Gastrocnemius medialis (tissue), 4 donors: Measurements from ENCODE around the gene GFRA1. TPM values are rescaled to one million over a fixed set of nuclear protein-coding genes. Genes with fewer than 3 reads are reported as not detected.

Experiments used
- ATAC-seq, 2 donors: fragments of 150-250 bp; one replicate each; pipeline ENCODE4 v1.9.1; 2016
- DNase-seq, 2 donors: peaks; one replicate each; pipeline ENCODE4 v3.0.0-alpha.2; 2019
- H3K27ac ChIP-seq, 4 donors: fragments of 200-600 bp; sonication (generic); 1 replicate in 1 of 4; 2 replicates in 3 of 4; pipeline ENCODE4 v1.5.1; 2016 to 2018; ENCODE audit warnings: mild to moderate bottlenecking in 2 of 4, moderate library complexity in 1 of 4
- H3K27me3 ChIP-seq, 3 donors: fragments of 200-600 bp; sonication (generic) in 2 of 3; 1 replicate in 1 of 3; 2 replicates in 2 of 3; pipeline versions ENCODE4 v1.5.1 to v1.6.0; 2016 to 2019; ENCODE audit warnings: mild to moderate bottlenecking in 1 of 3, moderate library complexity in 1 of 3
- H3K36me3 ChIP-seq, 2 donors: fragments of 200-600 bp; sonication (generic) in 1 of 2; one replicate each; pipeline ENCODE4 v1.5.1; 2017 to 2018
- H3K4me1 ChIP-seq, 2 donors: fragments of 200-600 bp; sonication (generic) in 1 of 2; one replicate each; pipeline ENCODE4 v1.5.1; 2016 to 2017; ENCODE audit warnings: mild to moderate bottlenecking in 2 of 2
- H3K4me3 ChIP-seq, 4 donors: fragments of 200-600 bp; sonication (generic) in 3 of 4; 1 replicate in 1 of 4; 2 replicates in 3 of 4; pipeline ENCODE4 v1.5.1; 2016 to 2019; ENCODE audit warnings: mild to moderate bottlenecking in 2 of 4
- H3K9me3 ChIP-seq, 3 donors: fragments of 200-600 bp; sonication (generic) in 2 of 3; 1 replicate in 1 of 3; 2 replicates in 2 of 3; pipeline ENCODE4 v1.5.1; 2016 to 2019
- POLR2A ChIP-seq, 2 donors: fragments of 450-650 bp; IDR thresholded peaks; one replicate each; pipeline ENCODE4 v1.6.1; 2017; ENCODE audit warnings: antibody characterized with exemption in 2 of 2, mild to moderate bottlenecking in 2 of 2, moderate library complexity in 2 of 2
- in situ Hi-C, 4 donors: fragments of 200-750 bp; cut with MboI; loops; one replicate each; pipeline versions ENCODE4 v1.15.0 to v1.8.0; 2017; ENCODE audit warnings: low sequenced_read_pairs in 4 of 4
- intact Hi-C: fragments of 100-400 bp; cut with DNase I; formaldehyde crosslinking; loops from one replicate; pipeline ENCODE4 v1.15.1; 2023; ENCODE audit warnings: low total_unique reads
- total RNA-seq, 4 donors: library from RNA; depleted of rRNA; stranded (reverse); fragments of >200 nt; gene quantifications; one replicate each; pipeline versions ENCODE4 v1.1.0 to v1.2.3, GENCODE V29; 2016
- TF ChIP-seq, protein P1 (sequence below), 5 experiments: fragments of 450-650 bp in 3 of 5; fragments of 200-600 bp in 2 of 5; sonication (generic) in 2 of 5; IDR thresholded peaks in 4 of 5; conservative IDR thresholded peaks in 1 of 5; 1 replicate in 4 of 5; 2 replicates in 1 of 5; pipeline ENCODE4 v1.5.1; 2016 to 2019; ENCODE audit warnings: antibody characterized with exemption in 5 of 5, mild to moderate bottlenecking in 3 of 5, moderate library complexity in 3 of 5

Gene GFRA1
- total RNA-seq, 4 donors from 2014 or later, result 21.2 to 34.2 (median 25.2) TPM

DNA sequence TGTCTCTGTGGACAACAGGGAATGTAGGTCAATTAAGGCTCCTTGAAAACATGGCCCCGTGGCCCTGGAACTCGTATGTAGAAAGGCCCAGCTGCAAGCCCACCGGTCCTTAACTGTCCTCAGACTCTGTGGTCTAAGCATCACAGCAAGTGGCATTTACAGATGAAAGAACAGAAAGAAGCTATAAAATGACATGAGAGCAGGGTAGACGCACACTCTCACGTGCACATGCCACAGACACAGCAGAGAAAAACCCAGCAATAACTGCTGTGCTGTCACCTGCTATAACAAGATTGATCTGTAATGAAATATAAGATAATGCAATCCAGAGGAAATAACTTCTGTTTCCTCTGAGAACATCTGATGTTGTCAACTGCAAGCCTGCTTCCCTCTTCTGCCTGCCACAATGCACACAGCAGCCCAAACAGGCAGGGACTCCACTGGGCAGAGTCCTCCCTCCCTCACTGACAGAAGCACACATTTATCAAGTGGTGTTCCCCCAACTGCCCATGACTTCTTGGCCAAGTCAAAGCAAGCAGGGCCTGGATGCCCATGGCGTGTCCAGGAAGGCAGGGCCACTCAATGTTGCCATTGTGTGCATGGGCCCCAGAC, 63.9 kb downstream of the GFRA1 start:
- in situ Hi-C loops, result no loop called here
- no peaks in the 10 kb centered on the region for H3K9me3 ChIP-seq
- H3K36me3 ChIP-seq, result no peaks in the 10 kb centered on the region
- no peak overlapping the region for H3K27ac ChIP-seq
- H3K27me3 ChIP-seq, result no peaks in the 10 kb centered on the region
- TF ChIP-seq POLR2A (IDR thresholded peaks at IDR 0.05), result no peak
- TF ChIP-seq, protein P1, sequence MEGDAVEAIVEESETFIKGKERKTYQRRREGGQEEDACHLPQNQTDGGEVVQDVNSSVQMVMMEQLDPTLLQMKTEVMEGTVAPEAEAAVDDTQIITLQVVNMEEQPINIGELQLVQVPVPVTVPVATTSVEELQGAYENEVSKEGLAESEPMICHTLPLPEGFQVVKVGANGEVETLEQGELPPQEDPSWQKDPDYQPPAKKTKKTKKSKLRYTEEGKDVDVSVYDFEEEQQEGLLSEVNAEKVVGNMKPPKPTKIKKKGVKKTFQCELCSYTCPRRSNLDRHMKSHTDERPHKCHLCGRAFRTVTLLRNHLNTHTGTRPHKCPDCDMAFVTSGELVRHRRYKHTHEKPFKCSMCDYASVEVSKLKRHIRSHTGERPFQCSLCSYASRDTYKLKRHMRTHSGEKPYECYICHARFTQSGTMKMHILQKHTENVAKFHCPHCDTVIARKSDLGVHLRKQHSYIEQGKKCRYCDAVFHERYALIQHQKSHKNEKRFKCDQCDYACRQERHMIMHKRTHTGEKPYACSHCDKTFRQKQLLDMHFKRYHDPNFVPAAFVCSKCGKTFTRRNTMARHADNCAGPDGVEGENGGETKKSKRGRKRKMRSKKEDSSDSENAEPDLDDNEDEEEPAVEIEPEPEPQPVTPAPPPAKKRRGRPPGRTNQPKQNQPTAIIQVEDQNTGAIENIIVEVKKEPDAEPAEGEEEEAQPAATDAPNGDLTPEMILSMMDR (IDR thresholded peaks at IDR 0.05 in 4 of 5, conservative IDR thresholded peaks at IDR 0.05 in 1 of 5), result no peak
- no peaks in the 10 kb centered on the region for H3K4me1 ChIP-seq
- no peak for DNase-seq
- no peak overlapping the region for H3K4me3 ChIP-seq
- intact Hi-C loops, result no loop called here
- no peak for ATAC-seq

DNA sequence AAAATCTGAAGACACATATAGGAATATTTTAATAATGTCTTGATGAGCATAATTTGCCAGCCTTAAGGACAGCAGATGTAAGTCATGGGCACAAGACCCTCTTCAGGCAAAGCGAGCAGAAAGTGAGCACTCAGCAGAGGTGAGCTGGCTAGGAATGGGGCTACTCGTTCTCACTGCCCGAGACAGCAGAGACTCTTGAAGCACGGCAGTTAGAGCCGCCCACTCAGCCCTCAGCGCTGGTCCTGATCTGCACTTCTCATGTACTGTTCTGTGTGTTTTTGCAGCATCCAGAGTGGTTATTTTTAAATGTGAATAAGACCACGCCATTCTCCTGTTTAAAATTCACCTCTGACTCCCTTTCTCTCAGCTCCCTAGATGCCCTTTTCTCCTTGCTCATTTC, 65.3 kb downstream of the GFRA1 start:
- intact Hi-C loops, result no loop called here
- in situ Hi-C loops, result no loop called here

DNA sequence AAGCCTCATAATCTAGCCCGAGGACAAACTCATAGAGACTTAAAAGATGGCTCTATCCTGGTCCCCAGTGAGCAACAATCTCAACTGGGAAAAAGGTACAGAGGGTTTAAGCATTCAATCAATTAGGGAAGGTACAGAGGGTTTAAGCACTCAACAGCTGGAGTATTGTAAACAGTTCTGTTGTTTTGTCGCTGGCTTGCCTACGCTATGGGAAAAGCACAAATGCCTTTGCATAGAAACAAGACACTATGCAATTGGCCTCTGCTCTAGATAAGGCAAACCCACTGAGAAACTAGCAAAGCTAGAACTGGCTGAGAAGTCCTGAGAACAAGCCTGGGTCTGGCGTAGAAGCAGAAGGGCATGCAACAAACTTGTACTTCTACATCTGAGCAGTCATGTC, 69.3 kb downstream of the GFRA1 start:
- intact Hi-C loops, result no loop called here
- no peaks in the 10 kb centered on the region for H3K9me3 ChIP-seq
- ATAC-seq, result no peak

More for the DNA sequence above, 65.3 kb downstream of the GFRA1 start:
- DNase-seq (no peak), ATAC-seq (no peak)
- Histone ChIP-seq H3K9me3 (no peaks in the 10 kb centered on the region), H3K27me3 (no peaks in the 10 kb centered on the region), H3K4me3 (no peak overlapping the region), H3K4me1 (no peaks in the 10 kb centered on the region), H3K27ac (no peak overlapping the region), H3K36me3 (no peaks in the 10 kb centered on the region)
- TF ChIP-seq POLR2A (IDR thresholded peaks at IDR 0.05), result no peak

DNA sequence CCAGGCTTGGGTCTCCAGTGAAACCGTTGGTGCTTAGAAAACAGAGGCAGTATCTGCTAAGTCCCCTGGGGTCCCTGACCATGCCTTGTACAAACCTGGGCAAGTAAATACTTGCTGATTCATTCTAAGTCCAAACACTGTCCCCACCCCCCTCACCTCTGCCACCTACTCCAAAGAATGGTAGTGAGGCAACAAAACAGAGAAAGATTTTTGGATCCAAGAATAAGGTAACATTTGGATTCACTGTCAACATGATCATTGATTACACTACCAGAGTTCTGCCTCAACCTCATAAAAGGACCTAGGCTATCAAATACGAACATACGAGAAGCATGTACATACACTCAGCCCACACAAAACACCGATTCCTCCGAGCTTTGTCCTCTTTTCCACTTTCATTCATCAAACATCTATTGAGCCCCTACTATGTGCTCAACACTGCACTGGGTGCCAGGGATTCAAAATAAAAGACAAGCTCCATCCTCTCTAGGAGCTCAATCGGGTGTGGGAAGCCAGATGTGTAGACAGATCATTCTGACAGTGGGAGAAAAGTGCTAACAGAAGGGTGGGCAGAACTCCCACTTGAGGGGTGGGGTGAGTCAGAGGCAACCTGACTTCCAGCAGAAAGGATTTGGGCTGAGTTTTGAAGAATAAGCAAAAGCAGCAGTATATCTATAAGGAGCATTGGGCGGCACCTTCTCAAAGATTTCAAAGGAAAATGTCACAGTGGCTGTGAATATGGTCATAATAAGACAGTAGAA, 71.2 kb downstream of the GFRA1 start:
- no peaks in the 10 kb centered on the region for H3K9me3 ChIP-seq
- no peaks in the 10 kb centered on the region for H3K36me3 ChIP-seq
- DNase-seq (no peak), ATAC-seq (no peak)
- H3K27me3 ChIP-seq, result no peaks in the 10 kb centered on the region
- intact Hi-C loops (no loop called here), in situ Hi-C loops (no loop called here)
- no peak overlapping the region for H3K27ac ChIP-seq
- TF ChIP-seq, protein P1 (IDR thresholded peaks at IDR 0.05 in 4 of 5, conservative IDR thresholded peaks at IDR 0.05 in 1 of 5), result no peak
- no peak for TF ChIP-seq POLR2A (IDR thresholded peaks at IDR 0.05)
- H3K4me1 ChIP-seq, result no peaks in the 10 kb centered on the region
- H3K4me3 ChIP-seq, result no peak overlapping the region

More for the DNA sequence above, 69.3 kb downstream of the GFRA1 start:
- TF ChIP-seq, protein P1 (IDR thresholded peaks at IDR 0.05 in 4 of 5, conservative IDR thresholded peaks at IDR 0.05 in 1 of 5), result no peak
- no peak for TF ChIP-seq POLR2A (IDR thresholded peaks at IDR 0.05)
- no peaks in the 10 kb centered on the region for H3K27me3 ChIP-seq
- H3K27ac ChIP-seq, result no peak overlapping the region
- in situ Hi-C loops, result no loop called here
- no peak for DNase-seq
- H3K36me3 ChIP-seq, result no peaks in the 10 kb centered on the region
- H3K4me3 ChIP-seq, result no peak overlapping the region
- H3K4me1 ChIP-seq, result no peaks in the 10 kb centered on the region

DNA sequence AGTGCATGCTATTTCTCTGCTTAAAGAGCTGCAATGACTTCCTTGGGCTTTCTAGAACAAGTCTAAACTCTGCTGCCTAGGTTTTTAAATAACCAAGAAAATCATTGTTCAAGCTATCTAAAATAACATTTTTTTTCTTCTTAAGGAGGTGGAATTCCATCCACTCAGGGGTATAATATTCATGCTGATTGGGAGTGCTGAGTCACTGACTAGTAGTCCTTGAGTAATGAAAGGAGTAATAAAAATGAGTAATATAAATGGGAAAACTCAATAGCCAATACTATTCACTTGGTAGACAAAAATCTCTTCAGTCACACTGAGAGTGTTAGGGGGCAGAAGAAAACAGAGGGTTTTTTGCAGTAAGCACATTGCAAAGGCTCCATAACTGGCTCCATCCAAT, 72.0 kb downstream of the GFRA1 start:
- no peak overlapping the region for H3K27ac ChIP-seq
- TF ChIP-seq, protein P1 (IDR thresholded peaks at IDR 0.05 in 4 of 5, conservative IDR thresholded peaks at IDR 0.05 in 1 of 5), result no peak
- no peak for TF ChIP-seq POLR2A (IDR thresholded peaks at IDR 0.05)
- ATAC-seq, result no peak
- DNase-seq, result no peak
- intact Hi-C loops, result no loop called here
- in situ Hi-C loops, result no loop called here
- H3K4me1 ChIP-seq, result no peaks in the 10 kb centered on the region
- no peaks in the 10 kb centered on the region for H3K9me3 ChIP-seq
- H3K36me3 ChIP-seq, result no peaks in the 10 kb centered on the region
- H3K27me3 ChIP-seq, result no peaks in the 10 kb centered on the region
- no peak overlapping the region for H3K4me3 ChIP-seq
